Liver (tissue), 9 donors: ENCODE data around the gene BAHCC1. TPM values are rescaled to one million over a fixed set of nuclear protein-coding genes. Genes with fewer than 3 reads are reported as not detected.

Source experiments
- DNase-seq: peaks from one replicate; pipeline ENCODE4 v3.0.0-alpha.2; 2017; ENCODE audit warnings: low spot score
- H3K27ac ChIP-seq, 2 donors: one replicate each; pipeline ENCODE4 v1.7.0; 2013; ENCODE audit warnings: inconsistent platforms in 2 of 2, low read length in 2 of 2, control low read depth in 1 of 2, low read depth in 1 of 2, mild to moderate bottlenecking in 1 of 2
- H3K27me3 ChIP-seq, 4 donors: one replicate each; pipeline versions ENCODE4 v1.6.1 to v1.7.0; 2013; ENCODE audit warnings: low read length in 3 of 4, inconsistent platforms in 1 of 4, mild to moderate bottlenecking in 1 of 4, moderate library complexity in 1 of 4; ENCODE audit not compliant: control insufficient read depth in 4 of 4, insufficient read depth in 4 of 4
- H3K36me3 ChIP-seq, 4 donors: one replicate each; pipeline versions ENCODE4 v1.6.1 to v1.7.0; 2013; ENCODE audit warnings: low read length in 3 of 4, mild to moderate bottlenecking in 3 of 4, low read depth in 1 of 4, moderate library complexity in 1 of 4; ENCODE audit not compliant: control insufficient read depth in 4 of 4, insufficient read depth in 3 of 4
- H3K4me1 ChIP-seq, 4 donors: one replicate each; pipeline versions ENCODE4 v1.6.1 to v1.7.0; 2013; ENCODE audit warnings: low read length in 3 of 4, mild to moderate bottlenecking in 3 of 4, moderate library complexity in 1 of 4; ENCODE audit not compliant: control insufficient read depth in 4 of 4, insufficient read depth in 4 of 4
- H3K4me3 ChIP-seq, 3 donors: one replicate each; pipeline versions ENCODE4 v1.6.1 to v1.7.0; 2013; ENCODE audit warnings: low read length in 3 of 3, control low read depth in 1 of 3, low read depth in 1 of 3, mild to moderate bottlenecking in 1 of 3
- H3K9ac ChIP-seq, 2 donors: one replicate each; pipeline ENCODE4 v1.7.0; 2013; ENCODE audit warnings: low read length in 2 of 2, mild to moderate bottlenecking in 2 of 2, moderate library complexity in 2 of 2, control low read depth in 1 of 2, low read depth in 1 of 2
- H3K9me3 ChIP-seq, 4 donors: one replicate each; pipeline versions ENCODE4 v1.6.1 to v1.7.0; 2013; ENCODE audit warnings: low read length in 3 of 4; ENCODE audit not compliant: control insufficient read depth in 4 of 4
- CTCF ChIP-seq: fragments of 150-350 bp; IDR thresholded peaks from 2 replicates; pipeline ENCODE4 v1.5.1; 2017; ENCODE audit warnings: improper control_type of control experiment, low read depth, low read length; ENCODE audit not compliant: missing input control
- EGR1 ChIP-seq, 2 donors: IDR thresholded peaks; 2 replicates each; pipeline ENCODE4 v1.6.1; 2016 to 2018; ENCODE audit warnings: antibody characterized with exemption in 2 of 2, low read depth in 2 of 2
- GABPA ChIP-seq, 2 donors: IDR thresholded peaks in 1 of 2; conservative IDR thresholded peaks in 1 of 2; 2 replicates each; pipeline ENCODE4 v1.6.1; 2016; ENCODE audit warnings: antibody characterized with exemption in 2 of 2, mild to moderate bottlenecking in 1 of 2, moderate library complexity in 1 of 2
- NR2F2 ChIP-seq: IDR thresholded peaks from 2 replicates; pipeline ENCODE4 v1.6.1; 2016; ENCODE audit warnings: antibody characterized with exemption
- REST ChIP-seq: IDR thresholded peaks from 2 replicates; pipeline ENCODE4 v1.6.1; 2016; ENCODE audit warnings: antibody characterized with exemption, mild to moderate bottlenecking
- RXRA ChIP-seq, 2 donors: IDR thresholded peaks; 2 replicates each; pipeline ENCODE4 v1.6.1; 2017 to 2018; ENCODE audit warnings: antibody characterized with exemption in 2 of 2, mild to moderate bottlenecking in 1 of 2
- TAF1 ChIP-seq: conservative IDR thresholded peaks from 2 replicates; pipeline ENCODE4 v1.6.1; 2016; ENCODE audit warnings: antibody characterized with exemption, mild to moderate bottlenecking
- WGBS: extraction: QIAGEN DNeasy Blood & Tissue Kit; methylation state at CpG from one replicate; pipeline ENCODE4 v1.1.7; 2013; 5-methylcytosine and 5-hydroxymethylcytosine counted together
- polyA plus RNA-seq, 2 donors: library from polyadenylated mRNA; stranded (reverse) in 1 of 2; unstranded in 1 of 2; fragments of 200-250 nt in 1 of 2; fragments of >200 nt in 1 of 2; fragmentation: Nextera tagmentation in 1 of 2; extraction: Ambion mirVana in 1 of 2; gene quantifications; one replicate each; pipeline versions ENCODE4 v1.2.1 to v1.2.3, GENCODE V29; 2013 to 2015
- total RNA-seq, 2 donors: library from RNA; depleted of rRNA; stranded (reverse); fragments of >200 nt; gene quantifications; one replicate each; pipeline ENCODE4 v1.2.3, GENCODE V29; 2014
- donor health status: healthy.
- donor health status: healthy.
- donor health status: healthy.
- donor health status: healthy.
- donor health status: healthy.

BAHCC1 gene
- total and polyA plus RNA-seq, 4 donors = 0.76 to 3.9 (median 2.5) TPM

DNA sequence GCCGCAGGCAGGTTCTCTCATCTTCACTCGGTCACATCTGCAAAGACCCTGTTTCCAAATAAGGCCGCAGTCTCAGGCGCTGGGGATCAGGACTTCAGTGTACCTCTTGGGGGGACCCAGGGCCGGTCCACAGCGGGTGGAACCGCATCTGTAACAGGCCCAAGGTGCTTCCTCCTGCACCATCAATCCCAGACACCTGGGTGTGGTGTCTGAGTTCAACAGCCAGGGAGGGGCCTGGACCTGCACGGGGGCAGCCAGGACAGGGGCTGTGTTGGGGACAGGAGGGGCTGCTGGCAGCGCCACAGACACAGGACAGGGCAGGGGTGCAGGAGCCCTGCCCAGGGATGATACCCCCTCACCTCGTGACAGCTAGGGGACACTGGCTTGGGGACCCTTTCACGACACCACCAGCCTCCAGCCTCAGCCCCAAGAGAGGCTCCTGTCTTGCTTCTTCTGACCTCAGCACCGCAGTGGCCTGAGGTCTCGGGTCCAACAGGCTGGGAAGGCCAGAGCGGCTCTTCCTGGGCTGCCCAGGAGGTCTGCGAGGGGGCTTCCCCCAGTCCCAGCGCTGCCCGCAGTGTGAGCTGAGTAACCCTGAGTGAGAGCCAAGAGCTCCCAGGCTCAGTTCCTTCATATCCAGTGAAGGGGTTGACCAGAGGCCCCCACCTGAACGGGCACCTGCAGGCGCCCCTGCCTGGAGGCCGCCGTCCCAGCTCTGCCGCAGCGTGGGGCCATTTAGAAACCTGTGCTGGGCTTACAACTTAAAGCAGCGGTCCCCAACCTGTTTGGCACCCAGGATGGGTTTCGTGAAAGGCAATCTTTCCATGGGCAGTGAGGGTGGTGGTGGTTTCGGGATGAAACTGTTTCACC, 30.7 kb upstream of the BAHCC1 start:
- H3K4me3 ChIP-seq = no peak overlapping the region

DNA sequence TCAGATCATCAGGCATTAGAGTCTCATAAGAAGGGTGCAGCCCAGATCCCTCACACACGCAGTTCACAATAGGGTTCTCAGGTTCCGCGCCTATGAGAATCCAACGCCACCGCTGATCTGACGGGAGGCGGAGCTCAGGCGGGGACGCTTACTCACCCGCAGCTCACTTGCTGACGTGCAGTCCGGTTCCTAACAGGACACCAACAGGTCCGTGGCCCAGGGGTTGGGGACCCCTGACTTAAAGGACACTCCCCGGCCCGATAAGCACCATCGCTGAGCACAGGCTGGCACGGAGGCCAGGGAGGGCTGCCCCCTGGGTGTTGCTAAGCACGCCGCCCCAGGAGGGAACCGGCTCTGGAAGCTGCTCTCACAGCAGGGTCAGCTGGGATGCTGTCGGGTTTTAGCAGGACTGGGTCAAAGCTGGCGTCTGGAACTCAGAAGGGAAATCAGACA, 30.1 kb upstream of the BAHCC1 start:
- H3K27ac ChIP-seq = no peak overlapping the region
- no peak for DNase-seq
- no peak overlapping the region for H3K9ac ChIP-seq
- TF ChIP-seq EGR1 (IDR thresholded peaks at IDR 0.05; ENCODE audit: low read depth in 2 of 2) (no peak), RXRA (IDR thresholded peaks at IDR 0.05) (peak in 1 of 2 donors; percentile 20)
- H3K9me3 ChIP-seq = no peaks in the 10 kb centered on the region
- WGBS = 55% methylated on average over 22 of the region's 22 CpGs
- H3K27me3 ChIP-seq = no peaks in the 10 kb centered on the region
- H3K36me3 ChIP-seq = no peaks in the 10 kb centered on the region
- H3K4me1 ChIP-seq = peaks cover 0 to 4% (median 0%) of the 10 kb centered on the region in 4 donors
- H3K4me3 ChIP-seq = no peak overlapping the region

More for the DNA sequence above, 30.7 kb upstream of the BAHCC1 start:
- no peaks in the 10 kb centered on the region for H3K9me3 ChIP-seq
- no peaks in the 10 kb centered on the region for H3K27me3 ChIP-seq
- WGBS = 83% methylated on average over 26 of the region's 26 CpGs
- no peaks in the 10 kb centered on the region for H3K36me3 ChIP-seq
- TF ChIP-seq EGR1 (IDR thresholded peaks at IDR 0.05; ENCODE audit: low read depth in 2 of 2) (no peak), REST (no peak), CTCF (no peak), GABPA (IDR thresholded peaks at IDR 0.05 in 1 of 2, conservative IDR thresholded peaks at IDR 0.05 in 1 of 2) (no peak), NR2F2 (no peak), TAF1 (no peak)
- H3K4me1 ChIP-seq = peaks cover 0 to 4% (median 0%) of the 10 kb centered on the region in 4 donors
- no peak overlapping the region for H3K27ac ChIP-seq
- DNase-seq = no peak
- H3K9ac ChIP-seq = no peak overlapping the region
